Astrocyte of the spinal cord (primary cell): ENCODE measurements around the gene ZNF3.

Experiments
- DNase-seq: peaks from one replicate; pipeline ENCODE4 v3.0.0; 2011; ENCODE audit warnings: low read depth, low spot score
- H3K4me3 ChIP-seq: 2 replicates; pipeline ENCODE4 v1.5.1; 2011; ENCODE audit warnings: low read depth, mild to moderate bottlenecking, low read length, moderate library complexity
- in situ Hi-C: cut with HindIII; loops from 2 replicates; pipeline ENCODE4 v1.10.0; 2017; ENCODE audit warnings: low sequenced_read_pairs
- TF ChIP-seq, protein P1 (sequence below): IDR thresholded peaks from 2 replicates; pipeline ENCODE4 v1.5.1; 2012; ENCODE audit warnings: low read depth, mild to moderate bottlenecking, low read length, inconsistent platforms

Gene ZNF3

DNA sequence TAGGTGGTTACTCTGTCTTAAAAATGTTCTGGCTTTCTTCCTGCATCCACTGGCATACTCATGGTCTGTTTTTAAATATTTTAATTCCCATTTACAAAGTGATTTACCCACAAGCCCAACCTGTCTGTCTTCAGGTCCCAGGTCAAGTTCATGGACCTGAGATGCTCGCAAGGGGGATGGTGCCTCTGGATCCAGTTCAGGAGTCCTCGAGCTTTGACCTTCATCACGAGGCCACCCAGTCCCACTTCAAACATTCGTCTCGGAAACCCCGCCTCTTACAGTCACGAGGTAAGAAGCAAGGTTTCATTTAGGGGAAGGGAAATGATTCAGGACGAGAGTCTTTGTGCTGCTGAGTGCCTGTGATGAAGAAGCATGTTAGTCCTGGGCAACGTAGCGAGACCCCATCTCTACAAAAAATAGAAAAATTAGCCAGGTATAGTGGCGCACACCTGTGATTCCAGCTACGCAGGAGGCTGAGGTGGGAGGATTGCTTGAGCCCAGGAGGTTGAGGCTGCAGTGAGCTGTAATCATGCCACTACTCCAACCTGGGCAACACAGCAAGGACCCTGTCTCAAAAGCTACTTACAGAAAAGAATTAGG is 57.4 kb downstream of the ZNF3 start:
- H3K4me3 ChIP-seq, result no peak overlapping the region
- no peak for DNase-seq
- TF ChIP-seq, protein P1, sequence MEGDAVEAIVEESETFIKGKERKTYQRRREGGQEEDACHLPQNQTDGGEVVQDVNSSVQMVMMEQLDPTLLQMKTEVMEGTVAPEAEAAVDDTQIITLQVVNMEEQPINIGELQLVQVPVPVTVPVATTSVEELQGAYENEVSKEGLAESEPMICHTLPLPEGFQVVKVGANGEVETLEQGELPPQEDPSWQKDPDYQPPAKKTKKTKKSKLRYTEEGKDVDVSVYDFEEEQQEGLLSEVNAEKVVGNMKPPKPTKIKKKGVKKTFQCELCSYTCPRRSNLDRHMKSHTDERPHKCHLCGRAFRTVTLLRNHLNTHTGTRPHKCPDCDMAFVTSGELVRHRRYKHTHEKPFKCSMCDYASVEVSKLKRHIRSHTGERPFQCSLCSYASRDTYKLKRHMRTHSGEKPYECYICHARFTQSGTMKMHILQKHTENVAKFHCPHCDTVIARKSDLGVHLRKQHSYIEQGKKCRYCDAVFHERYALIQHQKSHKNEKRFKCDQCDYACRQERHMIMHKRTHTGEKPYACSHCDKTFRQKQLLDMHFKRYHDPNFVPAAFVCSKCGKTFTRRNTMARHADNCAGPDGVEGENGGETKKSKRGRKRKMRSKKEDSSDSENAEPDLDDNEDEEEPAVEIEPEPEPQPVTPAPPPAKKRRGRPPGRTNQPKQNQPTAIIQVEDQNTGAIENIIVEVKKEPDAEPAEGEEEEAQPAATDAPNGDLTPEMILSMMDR, result no peak
- in situ Hi-C loops, result no loop called here

DNA sequence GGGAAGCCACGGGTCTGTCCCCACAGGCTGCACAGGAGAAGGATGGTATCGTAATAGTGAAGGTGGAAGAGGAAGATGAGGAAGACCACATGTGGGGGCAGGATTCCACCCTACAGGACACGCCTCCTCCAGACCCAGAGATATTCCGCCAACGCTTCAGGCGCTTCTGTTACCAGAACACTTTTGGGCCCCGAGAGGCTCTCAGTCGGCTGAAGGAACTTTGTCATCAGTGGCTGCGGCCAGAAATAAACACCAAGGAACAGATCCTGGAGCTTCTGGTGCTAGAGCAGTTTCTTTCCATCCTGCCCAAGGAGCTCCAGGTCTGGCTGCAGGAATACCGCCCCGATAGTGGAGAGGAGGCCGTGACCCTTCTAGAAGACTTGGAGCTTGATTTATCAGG is 58.0 kb downstream of the ZNF3 start:
- TF ChIP-seq, protein P1, result no peak
- in situ Hi-C loops, result no loop called here
- DNase-seq, result no peak
- no peak overlapping the region for H3K4me3 ChIP-seq

GRCh38 chr7:100022621-100023020 is 58.9 kb downstream of the ZNF3 start:
- in situ Hi-C loops, result no loop called here
- no peak overlapping the region for H3K4me3 ChIP-seq

GRCh38 chr7:100021297-100021696 is 60.2 kb downstream of the ZNF3 start:
- in situ Hi-C loops, result no loop called here
- no peak overlapping the region for H3K4me3 ChIP-seq
- TF ChIP-seq, protein P1, result no peak
- no peak for DNase-seq

More at GRCh38 chr7:100022621-100023020, 58.9 kb downstream of the ZNF3 start:
- TF ChIP-seq, protein P1, result no peak
- DNase-seq, result no peak
